Urinary bladder (tissue), 4 donors: Measurements from ENCODE around the gene RARB. TPM values are rescaled to one million over a fixed set of nuclear protein-coding genes. Genes with fewer than 3 reads are reported as not detected.

Experiments
- DNase-seq: peaks from one replicate; pipeline ENCODE4 v3.0.0-alpha.2; 2015; ENCODE audit errors: extremely low spot score
- H3K27ac ChIP-seq: one replicate; pipeline ENCODE4 v1.5.1; 2013; ENCODE audit warnings: low read depth, mild to moderate bottlenecking, moderate library complexity
- H3K36me3 ChIP-seq: one replicate; pipeline ENCODE4 v1.6.1; 2013; ENCODE audit warnings: mild to moderate bottlenecking, moderate library complexity; ENCODE audit not compliant: insufficient read depth
- H3K4me1 ChIP-seq: one replicate; pipeline ENCODE4 v1.6.1; 2013; ENCODE audit warnings: mild to moderate bottlenecking, moderate library complexity; ENCODE audit not compliant: insufficient read depth
- H3K4me3 ChIP-seq: one replicate; pipeline ENCODE4 v1.5.1; 2013; ENCODE audit warnings: low read depth, low read length
- WGBS: extraction: QIAGEN DNeasy Blood & Tissue Kit; methylation state at CpG from one replicate; pipeline ENCODE4 v1.1.7; 2013; 5-methylcytosine and 5-hydroxymethylcytosine counted together
- polyA plus RNA-seq: library from polyadenylated mRNA; stranded (reverse); fragments of 200-250 nt; gene quantifications from one replicate; pipeline ENCODE4 v1.2.3, GENCODE V29; 2013
- total RNA-seq: library from RNA; depleted of rRNA; stranded (reverse); fragments of >200 nt; gene quantifications from one replicate; pipeline ENCODE4 v1.2.3, GENCODE V29; 2014
- donor health status: healthy with polysubstance abuse.
- donor health status: healthy.

RARB gene
- total and polyA plus RNA-seq, 2 donors: 12.3 to 70.7 TPM

GRCh38 chr3:25500706-25501210 is 72.7 kb downstream of the RARB start:
- DNase-seq: no peak
- Histone ChIP-seq H3K36me3 (no peaks in the 10 kb centered on the region), H3K4me1 (no peaks in the 10 kb centered on the region), H3K27ac (no peak overlapping the region), H3K4me3 (no peak overlapping the region)
- WGBS: 59% methylated on average over 5 of the region's 5 CpGs

- no peak overlapping the region for H3K4me3 ChIP-seq
- H3K27ac ChIP-seq: no peak overlapping the region
- no peak for DNase-seq
- WGBS: 96% methylated on average over 1 of the region's 1 CpG
- H3K4me1 ChIP-seq: no peaks in the 10 kb centered on the region
- no peaks in the 10 kb centered on the region for H3K36me3 ChIP-seq
These were observed 74.2 kb downstream of the RARB start for GRCh38 chr3:25502233-25502632.

- H3K27ac ChIP-seq: no peak overlapping the region
- 93% methylated on average over 4 of the region's 4 CpGs for WGBS
These were observed 75.8 kb downstream of the RARB start for GRCh38 chr3:25503898-25504301.

GRCh38 chr3:25505581-25505980 is 77.5 kb downstream of the RARB start:
- 90% methylated on average over 4 of the region's 4 CpGs for WGBS

More at GRCh38 chr3:25503898-25504301, 75.8 kb downstream of the RARB start:
- no peak for DNase-seq
- H3K4me1 ChIP-seq: no peaks in the 10 kb centered on the region
- no peak overlapping the region for H3K4me3 ChIP-seq
- no peaks in the 10 kb centered on the region for H3K36me3 ChIP-seq

GRCh38 chr3:25507811-25508210 is 79.7 kb downstream of the RARB start:
- Histone ChIP-seq H3K4me1 (no peaks in the 10 kb centered on the region), H3K27ac (no peak overlapping the region), H3K36me3 (no peaks in the 10 kb centered on the region), H3K4me3 (no peak overlapping the region)
- no peak for DNase-seq
- WGBS: 83% methylated on average over 1 of the region's 1 CpG

More at GRCh38 chr3:25505581-25505980, 77.5 kb downstream of the RARB start:
- Histone ChIP-seq H3K4me1 (no peaks in the 10 kb centered on the region), H3K4me3 (no peak overlapping the region), H3K36me3 (no peaks in the 10 kb centered on the region), H3K27ac (no peak overlapping the region)
- DNase-seq: no peak

- no peak overlapping the region for H3K4me3 ChIP-seq
- no peak for DNase-seq
- WGBS: 14% methylated on average over 1 of the region's 1 CpG
- H3K36me3 ChIP-seq: no peaks in the 10 kb centered on the region
- no peaks in the 10 kb centered on the region for H3K4me1 ChIP-seq
- no peak overlapping the region for H3K27ac ChIP-seq
These were observed 80.4 kb downstream of the RARB start for GRCh38 chr3:25508433-25508832.

- no peak overlapping the region for H3K4me3 ChIP-seq
- H3K36me3 ChIP-seq: no peaks in the 10 kb centered on the region
- 73% methylated on average over 4 of the region's 4 CpGs for WGBS
- no peaks in the 10 kb centered on the region for H3K4me1 ChIP-seq
- no peak overlapping the region for H3K27ac ChIP-seq
- DNase-seq: no peak
These were observed 80.8 kb downstream of the RARB start for GRCh38 chr3:25508901-25509300.

- no peaks in the 10 kb centered on the region for H3K4me1 ChIP-seq
- no peak overlapping the region for H3K27ac ChIP-seq
- no peak for DNase-seq
- no peak overlapping the region for H3K4me3 ChIP-seq
- no peaks in the 10 kb centered on the region for H3K36me3 ChIP-seq
- 90% methylated on average over 2 of the region's 2 CpGs for WGBS
These were observed 82.7 kb downstream of the RARB start for GRCh38 chr3:25510797-25511196.

GRCh38 chr3:25511972-25512721 is 84.1 kb downstream of the RARB start:
- no peaks in the 10 kb centered on the region for H3K4me1 ChIP-seq
- WGBS: 96% methylated on average over 10 of the region's 10 CpGs
- DNase-seq: no peak
- no peak overlapping the region for H3K4me3 ChIP-seq
- H3K27ac ChIP-seq: no peak overlapping the region
- H3K36me3 ChIP-seq: no peaks in the 10 kb centered on the region

- Histone ChIP-seq H3K4me1 (no peaks in the 10 kb centered on the region), H3K27ac (no peak overlapping the region), H3K4me3 (no peak overlapping the region)
These were observed 85.7 kb downstream of the RARB start for GRCh38 chr3:25513642-25514266.

GRCh38 chr3:25515171-25515570 is 87.1 kb downstream of the RARB start:
- no peaks in the 10 kb centered on the region for H3K36me3 ChIP-seq
- H3K4me3 ChIP-seq: no peak overlapping the region
- no peak overlapping the region for H3K27ac ChIP-seq
- no peaks in the 10 kb centered on the region for H3K4me1 ChIP-seq
- no peak for DNase-seq

More at GRCh38 chr3:25513642-25514266, 85.7 kb downstream of the RARB start:
- WGBS: 43% methylated on average over 3 of the region's 3 CpGs
- no peaks in the 10 kb centered on the region for H3K36me3 ChIP-seq
- DNase-seq: no peak

- Histone ChIP-seq H3K4me1 (no peaks in the 10 kb centered on the region), H3K27ac (no peak overlapping the region), H3K4me3 (no peak overlapping the region), H3K36me3 (no peaks in the 10 kb centered on the region)
- WGBS: 91% methylated on average over 8 of the region's 8 CpGs
- no peak for DNase-seq
These were observed 93.0 kb downstream of the RARB start for GRCh38 chr3:25520926-25521559.

- Histone ChIP-seq H3K4me3 (no peak overlapping the region), H3K36me3 (no peaks in the 10 kb centered on the region), H3K27ac (no peak overlapping the region), H3K4me1 (no peaks in the 10 kb centered on the region)
- no peak for DNase-seq
- 93% methylated on average over 3 of the region's 3 CpGs for WGBS
These were observed 99.3 kb downstream of the RARB start for GRCh38 chr3:25527336-25527735.

- Histone ChIP-seq H3K36me3 (no peaks in the 10 kb centered on the region), H3K4me3 (no peak overlapping the region), H3K4me1 (no peaks in the 10 kb centered on the region), H3K27ac (no peak overlapping the region)
- no peak for DNase-seq
- 78% methylated on average over 4 of the region's 4 CpGs for WGBS
These were observed 99.7 kb downstream of the RARB start for GRCh38 chr3:25527801-25528200.
